DMS114 treated with DMSO at 0.1 percent for 48 hours (cell line): ENCODE measurements around the gene LRRN2.

Source experiments
- DNase-seq: peaks from one replicate; lab custom pipeline; 2025; ENCODE audit not compliant: unreplicated experiment; lab: John Stamatoyannopoulos, UW

LRRN2 gene

DNA sequence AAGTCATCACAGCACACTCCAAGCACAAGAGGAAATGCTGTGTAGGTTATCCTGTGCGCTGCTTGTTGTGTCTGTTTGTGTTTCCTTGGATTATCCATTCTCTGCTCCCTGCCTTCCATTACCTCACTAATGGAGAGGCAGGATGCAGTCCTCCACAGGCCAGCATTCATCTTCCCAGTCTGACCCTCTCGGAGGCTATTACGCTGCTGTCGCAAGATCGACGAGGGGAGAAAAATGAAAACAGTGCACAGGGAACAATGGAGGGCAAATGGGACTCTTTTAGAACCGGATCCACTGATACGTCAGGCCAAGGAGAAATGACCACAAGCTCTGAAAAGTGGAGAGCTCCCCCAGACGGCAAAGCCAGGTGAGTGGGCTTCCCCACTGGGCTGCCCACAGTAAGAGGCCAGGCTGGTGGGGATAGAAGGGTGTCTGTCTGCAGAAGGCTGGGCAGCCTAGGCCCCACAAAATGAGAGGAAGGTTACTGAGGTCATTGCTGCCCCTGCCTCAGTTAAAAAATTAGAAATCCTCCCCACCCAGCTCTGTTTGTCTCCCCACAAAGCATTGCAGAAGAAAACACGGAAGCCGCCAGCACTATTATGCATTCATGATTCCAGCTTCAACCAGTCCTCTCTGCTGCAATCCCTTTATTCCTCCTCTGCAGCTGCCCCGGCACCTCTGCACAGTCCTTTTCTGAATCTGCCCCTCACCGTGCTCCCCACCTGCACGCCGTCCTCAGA lies 21.7 kb downstream of the LRRN2 start:
- DNase-seq: no peak

DNA sequence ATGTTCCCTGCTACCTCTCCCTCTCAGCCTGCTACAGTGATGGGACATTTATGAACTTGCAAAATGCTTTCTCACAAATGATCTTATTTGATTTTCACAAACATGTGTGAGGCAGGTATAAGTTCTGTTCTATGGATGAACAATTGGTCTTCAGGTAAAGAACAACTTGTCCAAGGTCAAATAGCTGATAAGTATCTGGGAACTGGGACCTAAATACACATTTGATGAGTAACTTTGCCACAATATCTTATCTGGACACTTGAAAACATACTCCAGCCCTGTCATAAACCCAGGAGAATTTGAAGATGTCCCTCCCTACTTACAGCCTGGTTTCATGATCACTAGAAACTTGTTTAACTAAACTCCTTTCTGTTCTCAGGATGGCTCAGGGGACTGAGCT lies 23.0 kb downstream of the LRRN2 start:
- no peak for DNase-seq

DNA sequence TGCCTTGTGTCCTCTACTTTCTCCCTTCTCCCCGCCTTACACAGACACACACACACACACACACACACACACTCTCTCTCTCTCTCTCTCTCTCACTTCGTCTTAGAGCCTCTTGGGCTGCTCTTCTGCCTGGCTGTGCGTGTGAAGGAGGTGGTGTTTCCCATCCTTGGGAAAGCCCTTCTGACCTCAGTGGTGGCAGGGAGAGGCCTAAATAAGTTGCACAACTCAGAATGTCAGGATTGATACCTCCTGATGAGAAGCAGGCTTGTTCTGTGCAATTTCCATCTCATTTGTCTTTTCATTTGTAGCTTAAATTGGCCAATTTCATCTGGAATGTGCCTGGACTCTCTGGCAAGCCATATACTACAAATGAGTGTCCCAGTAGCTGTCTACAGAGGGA lies 25.0 kb downstream of the LRRN2 start:
- no peak for DNase-seq

DNA sequence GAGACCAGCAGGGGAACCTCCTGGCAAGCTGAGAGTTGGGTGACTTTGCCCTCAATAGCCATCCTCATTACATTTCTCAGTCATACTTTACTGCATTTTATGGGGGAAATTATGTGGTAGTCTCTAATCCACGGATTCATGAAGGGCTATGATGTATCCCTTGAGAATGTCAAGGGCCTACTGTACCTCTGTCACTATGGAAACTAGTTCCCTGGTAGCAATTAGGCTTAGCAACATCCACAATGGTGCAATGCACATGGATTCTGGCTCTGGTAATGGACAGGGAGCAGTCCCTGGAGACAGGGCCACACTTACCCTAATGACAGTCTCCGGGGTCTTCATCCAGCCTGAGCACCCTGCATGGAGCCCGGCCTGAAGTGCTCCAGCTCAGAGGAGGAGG lies 26.5 kb downstream of the LRRN2 start:
- DNase-seq: no peak

DNA sequence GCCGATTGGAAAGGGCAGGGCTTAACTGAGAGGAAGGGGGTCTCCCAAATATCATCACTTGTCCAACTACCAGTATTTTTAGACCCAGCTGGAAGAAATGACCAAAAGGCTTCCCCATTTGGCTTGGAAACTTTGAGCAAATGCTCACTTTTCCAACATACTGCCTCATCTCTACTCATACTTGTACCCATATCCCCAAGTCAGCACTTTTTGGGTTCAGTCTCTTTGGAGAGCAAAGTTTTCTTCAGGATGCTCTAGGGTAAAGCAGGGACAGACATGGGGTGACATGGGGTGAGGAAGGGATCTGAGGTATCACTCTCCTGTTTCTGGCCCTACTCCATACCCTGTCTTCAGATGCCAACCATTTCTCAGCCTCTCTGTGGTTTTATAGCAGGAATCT lies 27.2 kb downstream of the LRRN2 start:
- no peak for DNase-seq

DNA sequence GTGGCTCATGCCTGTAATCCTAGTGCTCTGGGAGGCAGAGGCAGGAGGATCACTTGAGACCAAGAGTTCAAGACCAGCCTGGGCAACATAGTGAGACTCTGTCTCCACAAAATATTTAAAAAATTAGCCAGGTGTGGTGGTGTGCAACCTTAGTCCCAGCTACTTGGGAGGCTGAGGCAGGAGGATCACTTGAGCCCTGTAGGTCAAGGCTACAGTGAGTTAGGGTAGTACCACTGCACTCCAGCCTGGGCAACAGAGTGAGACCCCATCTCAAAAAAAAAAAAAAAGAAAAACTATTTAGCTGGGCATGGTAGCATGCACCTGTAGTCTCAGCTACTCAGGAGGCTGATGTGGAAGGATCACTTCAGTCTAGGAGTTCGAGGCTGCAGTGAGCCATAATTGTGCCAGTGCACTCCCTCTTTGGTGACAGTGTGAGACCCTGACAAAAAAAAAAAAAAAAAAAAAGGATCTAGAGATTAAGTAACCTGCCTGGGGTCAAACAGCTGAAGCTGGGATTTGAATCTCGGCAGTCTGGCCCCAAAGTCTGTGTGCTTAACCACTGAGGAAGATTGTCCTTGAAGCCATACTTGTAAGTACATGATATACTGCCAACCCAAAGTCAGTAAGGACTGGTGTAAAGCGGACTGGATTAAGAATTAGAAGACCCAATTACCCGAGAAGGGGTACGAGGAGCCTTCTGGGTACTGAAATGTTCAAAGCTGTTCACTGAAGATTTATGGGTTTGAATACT lies 31.8 kb downstream of the LRRN2 start:
- DNase-seq: no peak

DNA sequence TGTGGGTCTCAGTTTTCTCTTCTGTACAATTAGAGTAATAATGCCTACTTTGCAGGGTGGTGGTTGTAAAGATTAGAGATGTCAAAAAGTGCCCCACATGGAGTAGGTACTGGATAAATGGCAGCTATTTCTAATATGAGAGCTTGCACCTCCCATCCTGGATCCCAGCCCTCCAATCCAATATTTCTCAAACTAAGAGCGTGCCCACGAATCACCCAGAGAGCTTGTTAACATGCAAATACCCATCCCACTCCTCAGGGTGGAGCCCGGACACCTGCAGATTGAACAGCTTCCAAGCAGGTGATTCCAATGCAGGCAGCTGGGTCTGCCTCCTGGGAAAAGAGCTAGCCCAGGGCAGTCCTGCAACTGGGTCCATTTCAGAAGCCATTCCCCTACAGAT lies 33.0 kb downstream of the LRRN2 start:
- no peak for DNase-seq

DNA sequence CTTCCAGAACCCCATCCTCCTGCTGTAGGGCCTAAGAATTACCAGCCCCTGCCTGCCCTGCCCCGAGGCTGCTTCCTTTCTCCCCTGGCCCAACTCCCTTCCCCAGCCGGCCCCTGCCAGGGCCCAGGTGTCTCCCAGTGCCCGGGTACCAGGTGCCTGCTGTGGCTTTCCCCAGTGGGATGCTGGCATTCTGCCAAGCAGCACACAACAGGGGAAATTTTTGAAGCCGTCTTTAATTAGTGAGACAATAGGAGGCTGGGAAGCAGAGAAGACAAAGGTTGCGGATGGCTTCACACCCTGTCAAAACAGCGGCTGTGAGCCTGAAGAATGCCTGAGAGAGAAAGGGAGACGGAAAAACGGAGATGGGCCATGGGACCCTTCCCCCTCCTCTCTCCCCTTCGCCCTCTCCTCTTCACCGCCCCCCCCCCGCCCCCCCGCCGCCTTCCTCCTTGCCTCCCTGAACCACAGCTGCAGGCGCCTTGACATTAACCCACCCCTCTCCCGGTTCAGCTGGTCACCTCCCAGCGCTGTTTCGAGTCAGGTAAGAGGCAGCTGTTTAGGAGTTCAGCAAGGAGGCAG lies 33.6 kb downstream of the LRRN2 start:
- no peak for DNase-seq

DNA sequence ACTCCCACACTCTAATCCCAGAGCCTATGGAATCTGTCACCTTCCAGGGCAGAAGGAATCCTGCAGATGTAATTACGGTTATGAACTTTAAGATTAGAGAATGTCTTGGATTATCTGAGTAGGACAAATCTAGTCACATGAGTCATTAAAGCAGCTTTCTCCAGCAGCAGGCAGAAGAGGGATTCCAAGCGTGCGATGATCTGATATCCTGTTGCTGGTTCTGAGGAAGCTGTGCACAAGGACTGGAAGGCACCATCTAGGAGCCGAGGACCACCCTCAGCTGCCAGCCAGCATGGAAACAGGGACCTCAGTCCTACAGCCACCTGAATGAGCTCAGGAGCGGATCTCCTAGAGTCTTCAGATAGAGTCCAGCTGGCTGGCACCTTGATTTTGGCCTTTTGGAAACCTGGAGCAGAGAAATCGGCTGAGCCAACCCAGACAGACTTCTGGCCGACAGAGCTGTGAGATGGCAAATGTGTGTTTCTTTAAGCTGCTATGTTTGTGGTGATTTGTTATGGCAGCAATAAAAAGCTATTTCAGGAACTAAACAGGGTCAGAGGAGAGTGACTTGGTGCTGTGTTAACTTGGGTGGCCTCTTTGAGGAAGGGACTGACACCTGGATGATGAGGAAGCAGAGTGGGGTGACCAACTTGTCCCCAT lies 34.5 kb downstream of the LRRN2 start:
- no peak for DNase-seq

DNA sequence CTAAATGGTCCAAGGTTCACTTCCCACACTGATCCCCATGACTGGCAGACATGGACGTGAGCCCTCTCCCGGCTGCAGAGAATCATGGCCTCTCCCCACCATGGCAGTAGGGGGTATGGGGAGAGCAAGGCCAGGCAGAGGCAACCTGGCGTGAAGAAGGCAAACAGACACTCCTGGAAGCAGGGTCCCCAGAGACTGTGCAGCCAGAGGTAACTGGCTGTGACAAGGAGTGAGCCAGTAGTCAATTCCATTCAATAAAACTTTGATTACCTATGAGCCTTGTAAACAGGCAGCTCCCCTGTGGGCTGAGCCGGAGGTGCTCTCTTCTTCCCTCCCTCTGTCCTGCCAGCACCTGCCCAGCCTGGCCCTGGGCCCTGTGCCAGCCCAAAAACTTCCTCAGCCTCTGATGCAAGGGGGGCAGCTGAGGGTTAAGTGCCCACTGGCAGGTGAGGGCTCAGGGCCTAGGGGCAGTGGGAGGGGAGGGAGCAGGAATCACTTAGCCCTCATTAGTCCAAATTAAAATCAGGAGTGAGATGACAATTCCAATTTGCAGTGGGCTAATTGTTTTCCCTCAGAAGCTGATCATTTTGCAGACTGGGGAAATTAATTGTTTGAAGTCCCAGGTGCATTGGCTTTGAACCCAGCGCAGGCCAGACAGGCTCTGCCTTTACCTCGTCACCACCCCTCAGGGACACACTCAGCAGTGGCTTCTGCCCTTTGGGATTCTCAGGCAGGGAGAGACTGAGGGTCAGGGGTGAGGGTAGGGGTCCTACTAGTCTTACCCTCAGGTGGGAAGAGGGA lies 35.6 kb downstream of the LRRN2 start:
- DNase-seq: no peak

DNA sequence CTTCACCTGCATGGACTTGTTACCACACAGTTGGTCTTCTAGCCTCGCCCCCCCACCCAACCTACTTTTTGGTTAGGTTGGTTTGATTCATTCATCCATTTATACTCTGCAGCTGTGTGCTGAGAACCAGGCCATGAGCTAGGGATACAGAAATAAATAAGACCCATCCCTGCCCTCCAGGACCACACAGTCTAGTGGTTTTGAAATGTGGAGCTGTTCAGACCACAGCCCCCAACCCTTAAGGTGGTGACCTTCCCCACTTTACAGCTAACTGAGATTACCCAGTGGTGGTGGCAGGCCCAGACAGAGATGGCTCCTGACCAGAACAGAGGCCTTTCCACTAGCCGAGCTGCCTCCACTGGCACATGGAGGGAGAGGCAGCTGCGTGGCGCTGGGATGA lies 37.0 kb downstream of the LRRN2 start:
- DNase-seq: no peak

DNA sequence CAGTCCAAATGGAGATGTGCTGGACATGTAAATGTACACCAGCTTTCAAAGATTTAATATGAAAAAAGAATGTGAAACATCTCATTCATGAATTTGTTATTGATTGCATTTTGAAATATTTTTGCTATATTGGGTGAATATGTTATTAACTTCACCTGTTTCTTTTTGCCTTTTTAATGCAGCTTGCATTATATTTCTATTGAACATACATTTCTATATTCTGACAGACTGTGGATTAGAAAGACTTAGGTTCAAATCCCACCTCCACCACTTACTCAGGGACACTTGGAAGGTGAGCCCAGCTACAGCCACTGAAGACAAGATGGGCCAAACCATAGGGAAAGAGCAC lies 37.8 kb downstream of the LRRN2 start:
- DNase-seq: no peak

DNA sequence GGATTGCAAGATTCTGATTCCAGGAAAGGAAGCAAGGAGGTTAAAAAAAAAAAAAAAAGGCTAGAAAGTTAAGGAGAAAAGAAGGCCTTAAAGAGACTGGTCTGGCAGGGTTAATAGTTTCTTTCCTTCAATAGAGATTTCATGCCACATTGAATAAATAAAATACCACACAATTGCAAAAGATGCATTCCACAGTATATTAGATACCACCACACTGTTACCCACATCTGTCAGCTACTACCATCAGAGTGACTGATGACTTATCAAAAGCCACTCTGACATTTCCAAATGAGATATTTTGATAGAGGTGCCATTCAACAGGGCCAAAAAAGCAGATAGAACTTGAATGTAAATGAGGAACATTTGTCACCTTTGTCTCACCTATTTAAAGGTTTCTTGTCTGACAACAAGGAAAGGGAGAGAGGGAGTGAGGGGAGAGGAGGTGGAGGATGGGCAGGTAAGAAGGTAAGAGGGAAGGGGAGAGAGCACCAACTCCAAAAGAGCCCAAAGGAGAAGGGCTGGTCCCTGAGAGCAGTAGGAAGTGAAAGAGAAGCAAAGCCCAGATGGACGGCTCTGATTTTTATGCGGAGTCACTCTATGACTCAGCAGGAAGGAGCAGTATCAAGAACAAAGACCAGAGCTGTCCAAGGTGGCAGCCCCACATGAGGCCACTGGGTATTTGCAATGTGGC lies 38.3 kb downstream of the LRRN2 start:
- no peak for DNase-seq

DNA sequence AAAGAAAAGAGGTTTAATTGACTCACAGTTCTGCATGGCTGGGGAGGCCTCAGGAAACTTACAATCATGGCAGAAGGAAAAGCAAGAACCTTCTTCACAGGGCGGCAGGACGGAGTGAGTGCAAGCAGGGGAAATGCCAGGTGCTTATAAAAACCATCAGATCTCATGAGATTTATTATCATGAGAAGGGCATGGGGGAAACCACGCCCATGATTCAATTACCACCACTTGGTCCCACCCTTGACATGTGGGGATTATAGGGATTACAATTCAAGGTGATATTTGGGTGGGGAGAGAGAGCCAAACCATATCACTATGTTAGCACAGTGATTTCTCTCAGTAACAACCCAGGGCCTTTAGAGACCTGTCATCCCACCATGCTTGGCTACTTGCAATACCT lies 39.9 kb downstream of the LRRN2 start:
- DNase-seq: no peak

DNA sequence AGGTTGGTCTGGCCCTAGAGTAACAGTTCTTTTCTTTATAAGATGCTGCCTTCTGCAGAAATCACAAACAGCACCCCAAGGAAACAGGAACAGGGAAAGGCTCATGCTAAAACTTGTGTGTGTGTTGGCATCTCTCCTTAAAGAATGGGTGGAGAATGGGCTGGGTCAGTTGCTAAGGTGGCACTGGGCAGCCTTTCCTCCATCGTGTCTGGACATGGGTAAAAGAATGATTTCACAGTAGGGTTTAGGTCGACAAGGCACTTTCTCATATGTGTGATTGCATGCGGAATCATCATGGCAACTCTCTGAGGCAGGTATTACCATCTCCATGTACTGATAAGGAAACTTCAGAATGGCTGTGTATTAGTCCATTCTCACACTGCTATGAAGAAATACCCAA lies 40.3 kb downstream of the LRRN2 start:
- no peak for DNase-seq

DNA sequence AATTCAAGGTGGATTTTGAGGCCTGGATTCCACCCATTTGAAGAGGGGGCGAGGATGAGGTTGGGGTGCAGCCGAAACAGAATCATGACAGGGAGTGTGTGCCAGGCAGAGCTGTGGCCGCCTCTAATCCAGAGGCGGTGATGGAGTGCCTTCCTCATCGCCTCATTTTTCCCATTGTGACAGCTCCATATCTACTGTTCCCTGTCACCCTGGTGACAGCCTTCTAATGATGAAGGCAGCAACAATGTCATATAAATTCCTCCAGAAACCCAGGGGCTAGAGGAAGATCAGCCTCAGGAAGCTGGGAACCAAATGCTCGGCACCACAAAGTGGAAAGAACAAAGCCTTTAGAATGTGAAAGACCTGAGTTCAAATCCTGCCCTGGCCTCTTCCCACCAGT lies 42.0 kb downstream of the LRRN2 start:
- DNase-seq: no peak

DNA sequence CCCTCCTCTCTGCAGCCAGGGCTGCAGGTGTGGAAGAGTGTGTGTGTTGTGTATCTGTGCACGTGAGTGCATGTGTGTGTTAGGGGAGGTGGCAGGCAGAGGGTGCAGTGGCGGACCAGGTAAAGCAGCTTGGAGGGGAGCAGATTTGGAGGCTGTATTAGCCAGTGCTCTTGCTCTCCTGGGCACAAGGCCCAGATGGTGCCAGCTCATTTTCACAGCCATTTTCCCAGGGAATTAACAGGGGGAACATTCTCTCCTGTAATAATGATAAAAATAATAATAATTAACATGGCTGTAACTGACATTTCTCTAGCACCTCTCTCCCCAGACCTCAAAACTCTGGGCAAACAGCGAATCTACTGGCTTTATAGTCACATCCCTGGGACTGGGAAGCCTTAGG lies 43.6 kb downstream of the LRRN2 start:
- no peak for DNase-seq

DNA sequence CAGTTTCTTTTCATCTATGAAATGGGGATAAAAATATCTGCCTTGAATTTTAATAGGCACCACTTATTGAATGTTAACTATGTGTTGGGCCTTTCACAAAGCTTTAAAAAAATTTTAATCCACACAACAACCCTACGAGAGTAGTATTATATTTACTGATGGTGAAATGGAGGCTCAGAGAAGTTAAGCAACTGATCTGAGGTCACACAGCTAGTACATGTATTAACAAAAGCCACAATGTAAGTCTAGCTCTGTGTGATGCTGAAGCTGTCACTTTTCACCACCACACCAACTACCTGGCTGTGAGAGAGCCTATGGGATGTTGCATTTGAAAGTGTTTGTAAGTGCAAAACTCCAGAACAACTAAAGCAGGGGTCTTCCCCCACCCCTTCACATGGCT lies 44.1 kb downstream of the LRRN2 start:
- no peak for DNase-seq

DNA sequence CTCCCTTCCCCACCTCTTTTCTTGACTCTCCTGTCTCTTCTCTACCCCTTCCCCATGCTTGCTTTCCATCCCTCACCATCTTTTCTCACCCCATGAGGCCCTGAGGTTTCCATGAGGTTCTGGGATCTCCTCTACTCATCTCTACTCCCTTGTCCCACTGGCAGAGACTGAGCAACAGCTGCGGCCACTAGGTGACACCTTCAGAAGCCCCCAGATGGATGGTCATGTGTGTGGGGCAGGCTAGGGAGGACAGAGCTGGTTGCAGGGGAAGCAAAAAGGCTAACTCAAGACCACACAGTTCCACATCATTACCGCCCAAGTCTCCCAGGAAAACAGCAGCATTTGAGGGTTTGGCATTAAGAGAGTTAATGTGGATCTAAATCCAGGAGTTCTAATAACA lies 45.0 kb downstream of the LRRN2 start:
- DNase-seq: no peak

DNA sequence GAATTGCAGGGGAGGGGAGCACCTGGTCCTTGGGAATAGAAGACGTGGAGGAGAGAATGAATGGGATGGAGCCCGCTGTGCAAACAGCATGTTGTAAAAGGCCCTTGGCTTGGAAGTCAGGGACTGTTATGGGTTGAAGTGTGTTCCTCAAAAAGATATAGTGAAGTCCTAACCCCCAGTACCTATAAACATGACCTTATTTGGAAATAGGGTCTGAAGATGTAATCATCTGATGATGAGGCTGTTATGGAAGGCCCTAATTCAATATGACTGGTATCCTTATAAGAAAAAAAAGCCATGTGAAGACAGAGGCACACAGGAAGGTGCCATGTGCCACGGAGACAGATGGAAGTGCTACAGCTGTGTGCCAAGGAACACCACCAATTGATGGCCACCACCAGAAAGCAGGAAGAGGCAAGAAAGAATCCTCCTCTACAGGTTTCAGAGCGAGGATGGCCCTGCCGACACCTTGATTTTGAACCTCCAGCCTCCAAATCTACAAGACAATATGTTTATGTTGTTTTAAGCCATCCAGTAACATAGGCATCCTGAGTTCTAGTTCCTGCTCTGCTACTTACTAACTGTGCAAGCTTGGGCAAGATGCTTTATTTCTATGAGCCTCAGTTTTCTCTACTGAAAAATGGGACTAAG lies 51.2 kb downstream of the LRRN2 start:
- DNase-seq: no peak
